RWPE1 (cell line): ENCODE measurements around the gene ACAP3.

Source experiments
- CTCF ChIA-PET: fragments of 350-600 bp; sonication (Branson Sonifier 250); formaldehyde crosslinking; extraction: SDS; loops from one replicate; lab custom pipeline; 2021; lab: Yijun Ruan, JAX
- POLR2A ChIA-PET: fragments of 400-600 bp; formaldehyde crosslinking; extraction: SDS; loops from one replicate; lab custom pipeline; 2020; ENCODE audit warnings: antibody characterized with exemption; ENCODE audit not compliant: low non-redundant PET; lab: Yijun Ruan, JAX
- DNase-seq: peaks from one replicate; pipeline ENCODE4 v3.0.0; 2012; ENCODE audit warnings: low spot score
- H3K27ac ChIP-seq: fragments of 450-650 bp; 2 replicates; pipeline ENCODE4 v1.5.1; 2017
- CTCF ChIP-seq: fragments of 450-650 bp; conservative IDR thresholded peaks from 2 replicates; pipeline ENCODE4 v1.5.1; 2017; ENCODE audit warnings: low read depth, mild to moderate bottlenecking

The ACAP3 gene

DNA sequence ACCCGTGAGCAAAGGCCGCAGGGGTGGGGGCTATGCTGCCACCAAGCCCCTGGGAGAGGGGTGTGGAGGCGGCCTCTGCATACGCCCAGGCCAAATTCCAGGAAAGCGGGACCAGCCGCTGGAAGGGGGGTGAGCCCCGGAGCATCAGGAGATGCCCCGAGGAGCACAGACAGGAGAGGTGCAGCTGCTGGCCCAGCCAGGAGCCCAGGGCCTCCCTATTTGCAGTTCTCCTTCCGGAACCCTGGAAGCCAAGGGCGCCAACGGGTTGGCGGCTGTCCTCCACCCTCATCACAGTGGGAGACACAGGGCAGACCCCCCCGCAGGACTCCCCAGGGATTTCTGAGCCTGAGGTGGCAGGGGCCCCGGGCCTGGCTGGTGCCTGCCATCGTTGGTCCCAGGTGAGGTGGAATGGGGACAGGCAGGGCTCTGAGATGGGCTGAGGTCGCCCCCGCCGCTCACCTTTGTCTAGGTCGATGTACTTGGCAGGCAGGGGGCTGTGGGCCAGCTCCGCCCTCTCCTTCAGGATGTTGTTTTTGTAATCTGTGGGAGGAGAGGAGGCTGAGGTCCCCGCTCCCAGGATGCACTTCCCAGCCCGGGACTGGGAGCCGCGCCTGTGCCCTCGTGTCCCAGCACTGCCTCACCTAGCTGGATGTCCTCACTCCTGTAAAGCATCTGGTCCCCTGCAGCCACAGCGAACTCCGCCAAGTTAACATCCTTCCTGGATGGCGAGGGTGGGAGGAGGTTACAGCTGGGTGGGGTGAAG, 45.8 kb upstream of the ACAP3 start:
- ChIA-PET POLR2A (interaction anchor here (0.7 kb wide), 1 partner anchor 274 kb away, joined by 3 read pairs; no protein-coding TSS in a partner anchor), CTCF (interaction anchor here (1.4 kb wide), 1 partner anchor 19 kb away, joined by 5 read pairs; no protein-coding TSS in a partner anchor)
- no peak for DNase-seq
- peak overlapping the region; percentile 64 for H3K27ac ChIP-seq
- TF ChIP-seq CTCF, result no peak

DNA sequence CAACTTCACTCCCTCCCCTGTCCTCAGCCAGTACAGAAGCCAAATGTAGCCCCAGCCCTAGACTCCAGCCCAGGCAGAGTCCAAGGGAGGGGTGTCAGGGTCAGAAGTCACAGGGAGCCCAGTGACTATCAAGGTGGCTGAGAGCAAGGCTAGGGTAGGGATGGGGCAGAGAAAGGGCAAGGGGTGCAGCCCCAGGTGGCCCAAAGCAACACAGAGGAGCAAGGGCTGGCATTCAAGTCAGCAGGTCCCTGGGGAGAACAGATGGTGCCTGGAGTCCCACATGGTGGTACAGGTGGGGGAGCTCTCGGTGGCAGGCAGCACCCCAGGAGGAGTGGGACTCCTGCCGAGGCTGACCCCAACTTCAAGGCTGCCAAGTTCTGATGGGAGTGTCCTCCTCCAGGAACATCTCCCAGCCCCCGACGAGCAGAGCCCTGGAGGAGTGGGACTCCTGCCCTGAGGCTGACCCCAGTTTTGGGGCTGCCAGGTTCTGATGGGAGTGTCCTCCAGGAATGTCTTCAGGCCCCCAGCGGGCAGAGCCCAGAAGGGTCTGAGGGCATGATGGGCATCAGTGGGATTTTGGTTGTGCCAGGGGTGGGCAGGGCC, 45.2 kb upstream of the ACAP3 start:
- ChIA-PET POLR2A (no interaction called here), CTCF (no interaction called here)
- no peak for DNase-seq
- TF ChIP-seq CTCF, result no peak
- peak overlapping the region; percentile 64 for H3K27ac ChIP-seq

- CTCF ChIA-PET, result interaction anchor here (0.6 to 1.4 kb wide), 3 partner anchors 21 to 153 kb away, joined by 3 to 10 read pairs (median 3); no protein-coding TSS in a partner anchor
- DNase-seq, result no peak
- H3K27ac ChIP-seq, result peak overlapping the region; percentile 64
- no peak for TF ChIP-seq CTCF
- POLR2A ChIA-PET, result interaction anchor here (0.6 kb wide), 1 partner anchor 18 kb away, joined by 7 read pairs; no protein-coding TSS in a partner anchor
Observed at GRCh38 chr1:1351511-1352427, 44.0 kb upstream of the ACAP3 start.

GRCh38 chr1:1349256-1350012, 41.7 kb upstream of the ACAP3 start, which contains the start of gene DVL1:
Gene DVL1, minus strand, starts transcription at chr1:1349418. Its CDS starts 353 bp downstream, at chr1:1349065.
- DNase-seq, result peak; percentile 68
- TF ChIP-seq CTCF, result peak; percentile 65
- peak within 1 kb of the TSS; percentile 98 for H3K27ac ChIP-seq
- ChIA-PET POLR2A (no interaction called here), CTCF (interaction anchor here (0.6 kb wide), 2 partner anchors 50 to 64 kb away, joined by 3 to 4 read pairs; no protein-coding TSS in a partner anchor)

- POLR2A ChIA-PET, result interaction anchor here (1.1 kb wide), 1 partner anchor 39 kb away, joined by 3 read pairs; no protein-coding TSS in a partner anchor
- CTCF ChIA-PET, result interaction anchor here (0.6 to 1.4 kb wide), 8 partner anchors 18 to 282 kb away, joined by 3 to 6 read pairs (median 3); partner anchors contain the start of gene AURKAIP1
- DNase-seq, result no peak
- peak overlapping the region; percentile 98 for H3K27ac ChIP-seq
- no peak for TF ChIP-seq CTCF
Observed at GRCh38 chr1:1348420-1349255, 40.9 kb upstream of the ACAP3 start.
